ENCODE data around the gene DHX8.

The DHX8 gene

DNA sequence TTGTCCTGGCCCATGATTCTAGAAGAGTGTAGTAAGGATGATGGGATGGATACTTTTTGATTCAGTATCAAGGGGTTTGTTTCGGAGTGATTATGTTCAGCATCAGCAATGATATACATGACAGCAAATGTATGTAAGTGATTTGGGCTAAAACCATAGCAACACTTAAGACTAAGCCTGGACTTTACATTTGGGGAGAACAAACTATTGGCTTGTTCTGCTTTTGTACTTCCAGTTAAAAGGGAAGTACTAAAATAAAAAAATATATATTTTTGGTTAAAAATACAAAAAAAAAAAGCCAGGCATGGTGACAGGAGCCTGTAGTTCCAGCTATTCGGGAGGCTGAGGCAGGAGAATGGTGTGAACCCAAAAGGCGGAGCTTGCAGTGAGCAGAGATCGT is 20.5 kb upstream of the DHX8 start:
- in situ Hi-C loops (cut with MboI; ENCODE audit: low sequenced_read_pairs, unreplicated experiment), result no loop called here
- TF ChIP-seq, protein P1, sequence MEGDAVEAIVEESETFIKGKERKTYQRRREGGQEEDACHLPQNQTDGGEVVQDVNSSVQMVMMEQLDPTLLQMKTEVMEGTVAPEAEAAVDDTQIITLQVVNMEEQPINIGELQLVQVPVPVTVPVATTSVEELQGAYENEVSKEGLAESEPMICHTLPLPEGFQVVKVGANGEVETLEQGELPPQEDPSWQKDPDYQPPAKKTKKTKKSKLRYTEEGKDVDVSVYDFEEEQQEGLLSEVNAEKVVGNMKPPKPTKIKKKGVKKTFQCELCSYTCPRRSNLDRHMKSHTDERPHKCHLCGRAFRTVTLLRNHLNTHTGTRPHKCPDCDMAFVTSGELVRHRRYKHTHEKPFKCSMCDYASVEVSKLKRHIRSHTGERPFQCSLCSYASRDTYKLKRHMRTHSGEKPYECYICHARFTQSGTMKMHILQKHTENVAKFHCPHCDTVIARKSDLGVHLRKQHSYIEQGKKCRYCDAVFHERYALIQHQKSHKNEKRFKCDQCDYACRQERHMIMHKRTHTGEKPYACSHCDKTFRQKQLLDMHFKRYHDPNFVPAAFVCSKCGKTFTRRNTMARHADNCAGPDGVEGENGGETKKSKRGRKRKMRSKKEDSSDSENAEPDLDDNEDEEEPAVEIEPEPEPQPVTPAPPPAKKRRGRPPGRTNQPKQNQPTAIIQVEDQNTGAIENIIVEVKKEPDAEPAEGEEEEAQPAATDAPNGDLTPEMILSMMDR (IDR thresholded peaks at IDR 0.05; ENCODE audit: borderline replicate concordance, control extremely low read depth, extremely low read depth, insufficient read depth, missing control alignments), result no peak
- no peak for DNase-seq (ENCODE audit: low spot score)

DNA sequence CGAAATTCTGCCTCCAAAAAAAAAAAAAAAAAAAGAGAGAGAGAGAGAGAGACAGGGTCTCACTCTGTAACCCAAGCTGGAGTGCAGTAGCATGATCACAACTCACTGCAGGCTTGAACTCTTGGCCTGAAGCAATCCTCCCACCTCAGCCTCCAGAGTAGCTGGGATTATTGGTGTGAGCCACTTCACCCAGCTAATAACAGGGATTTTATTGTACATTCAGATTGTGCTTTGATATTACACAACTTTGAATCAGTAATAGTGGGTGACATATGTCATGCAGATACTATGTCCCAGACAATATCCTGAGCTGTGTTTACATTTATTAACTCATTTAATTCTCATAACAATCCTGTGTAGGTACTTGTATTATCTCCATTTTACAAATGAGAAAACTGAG is 19.7 kb upstream of the DHX8 start:
- in situ Hi-C loops (cut with MboI; ENCODE audit: low sequenced_read_pairs, unreplicated experiment), result no loop called here
- TF ChIP-seq, protein P1 (IDR thresholded peaks at IDR 0.05; ENCODE audit: borderline replicate concordance, control extremely low read depth, extremely low read depth, insufficient read depth, missing control alignments), result no peak
- DNase-seq (ENCODE audit: low spot score), result no peak

DNA sequence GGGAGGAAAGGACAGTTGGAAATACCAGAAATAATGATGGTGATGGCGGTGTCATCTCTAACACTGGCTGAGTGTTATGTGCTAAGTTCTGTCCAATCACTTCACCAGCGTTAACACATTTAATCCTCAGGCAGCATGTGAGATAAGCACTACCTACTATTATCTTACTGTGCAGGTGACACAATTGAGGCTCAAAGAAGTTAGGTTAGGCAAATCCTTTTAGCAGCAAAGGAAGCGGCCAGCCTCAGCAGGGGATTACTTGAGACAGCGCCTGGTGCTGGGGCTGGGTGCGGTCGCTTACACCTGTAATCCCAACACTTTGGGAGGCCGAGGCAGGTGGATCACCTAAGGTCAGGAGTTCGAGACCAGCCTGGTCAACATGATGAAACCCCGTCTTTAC is 18.7 kb upstream of the DHX8 start:
- DNase-seq (ENCODE audit: low spot score), result no peak
- TF ChIP-seq, protein P1 (IDR thresholded peaks at IDR 0.05; ENCODE audit: borderline replicate concordance, control extremely low read depth, extremely low read depth, insufficient read depth, missing control alignments), result no peak
- in situ Hi-C loops (cut with MboI; ENCODE audit: low sequenced_read_pairs, unreplicated experiment), result no loop called here

DNA sequence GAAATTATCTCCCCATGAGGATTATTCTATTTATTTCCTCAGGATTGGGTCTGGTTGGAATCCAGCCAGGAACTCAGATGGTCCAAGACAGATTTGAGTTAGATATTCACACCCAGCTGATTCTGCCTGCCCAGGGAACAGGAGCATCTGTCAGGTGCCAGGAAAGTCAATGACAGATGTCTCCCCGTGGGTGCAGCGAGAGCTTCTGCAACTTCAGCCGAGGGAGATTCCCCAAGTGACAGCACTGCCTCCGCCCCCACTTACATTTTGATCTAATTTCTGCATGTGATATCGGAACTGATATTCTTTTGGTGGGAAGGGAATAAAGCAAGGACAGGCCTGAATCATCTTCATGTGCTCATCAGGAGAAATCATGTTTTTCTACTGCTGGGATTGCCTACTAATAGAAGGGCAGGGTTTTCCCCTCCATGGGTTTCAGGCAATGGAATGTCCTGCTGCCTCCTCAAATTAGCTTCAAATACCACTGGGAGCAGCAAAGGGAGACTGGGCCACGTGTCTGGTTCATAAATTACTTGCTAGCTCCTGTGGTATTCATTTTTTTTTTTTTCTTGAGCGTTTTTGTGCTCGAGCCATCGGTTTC is 15.7 kb upstream of the DHX8 start:
- no peak for DNase-seq (ENCODE audit: low spot score)
- TF ChIP-seq, protein P1 (IDR thresholded peaks at IDR 0.05; ENCODE audit: borderline replicate concordance, control extremely low read depth, extremely low read depth, insufficient read depth, missing control alignments), result no peak
- in situ Hi-C loops (cut with MboI; ENCODE audit: low sequenced_read_pairs, unreplicated experiment), result no loop called here

DNA sequence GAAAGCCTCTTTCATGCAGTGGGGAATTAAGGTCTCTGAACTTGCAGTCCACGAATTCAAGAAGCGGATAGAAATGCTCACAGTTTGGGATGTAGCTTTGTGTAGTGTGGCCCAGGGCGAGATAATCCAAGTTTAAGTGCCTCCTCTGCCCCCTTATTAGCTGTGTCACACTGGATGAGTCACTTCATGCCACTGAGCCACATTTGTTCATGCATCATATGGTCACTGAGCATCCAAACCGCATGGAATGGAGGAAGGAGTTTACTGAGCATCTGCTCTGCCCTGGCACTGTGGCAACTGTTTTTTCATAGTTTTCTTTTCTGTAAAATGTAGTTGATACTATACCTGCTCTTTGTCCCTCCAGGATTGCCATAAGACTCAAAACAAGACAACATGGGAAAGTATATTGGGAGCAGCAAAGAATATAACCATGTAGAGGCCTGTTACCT is 15.1 kb upstream of the DHX8 start:
- TF ChIP-seq, protein P1 (IDR thresholded peaks at IDR 0.05; ENCODE audit: borderline replicate concordance, control extremely low read depth, extremely low read depth, insufficient read depth, missing control alignments), result no peak
- DNase-seq (ENCODE audit: low spot score), result no peak
- in situ Hi-C loops (cut with MboI; ENCODE audit: low sequenced_read_pairs, unreplicated experiment), result no loop called here

DNA sequence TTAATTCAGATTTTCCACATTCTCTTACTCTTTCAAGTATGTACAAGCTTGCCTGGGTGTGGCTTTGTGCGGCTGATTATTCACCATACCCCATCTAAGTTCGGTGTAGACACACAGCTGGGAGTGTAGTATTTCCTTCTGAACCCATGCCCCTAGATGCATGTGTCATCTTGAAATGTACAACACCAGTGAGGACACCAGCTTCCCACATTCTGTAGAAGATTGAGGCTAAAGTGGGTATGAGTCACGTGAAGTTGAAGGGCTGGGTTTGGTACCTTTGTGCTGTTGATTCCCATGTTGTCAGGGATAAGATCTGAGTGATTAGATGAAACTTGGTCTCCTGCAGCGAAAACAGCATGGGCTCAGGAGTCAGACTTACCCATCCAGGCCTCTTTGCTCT is 14.6 kb upstream of the DHX8 start:
- in situ Hi-C loops (cut with MboI; ENCODE audit: low sequenced_read_pairs, unreplicated experiment), result no loop called here
- no peak for DNase-seq (ENCODE audit: low spot score)
- TF ChIP-seq, protein P1 (IDR thresholded peaks at IDR 0.05; ENCODE audit: borderline replicate concordance, control extremely low read depth, extremely low read depth, insufficient read depth, missing control alignments), result no peak
